ENCODE data around the gene KLK6. TPM values are rescaled to one million over a fixed set of nuclear protein-coding genes. Genes with fewer than 3 reads are reported as not detected.

Gene KLK6
- total and polyA plus RNA-seq, 4 donors, result not detected

DNA sequence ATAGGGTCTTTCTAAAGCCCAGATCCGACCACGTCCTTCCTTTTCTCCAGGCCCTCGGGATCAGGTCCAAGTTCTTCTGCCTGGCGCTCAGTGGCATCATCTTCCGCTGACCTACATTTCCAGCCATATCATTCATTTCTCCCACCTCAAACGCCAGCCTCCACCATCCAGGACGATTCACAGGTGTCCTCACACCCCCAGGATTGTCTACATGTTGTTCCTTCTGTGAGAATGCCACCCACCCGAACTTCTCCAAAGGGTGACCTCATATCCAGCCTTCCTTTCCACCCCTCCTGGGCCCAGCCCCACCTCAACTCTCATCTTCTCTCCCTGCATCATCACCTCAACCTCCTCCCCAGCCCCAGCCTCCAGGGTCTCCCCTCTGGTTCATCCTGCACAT lies 11.8 kb downstream of the KLK6 start:
- Histone ChIP-seq H3K36me3 (ENCODE audit: control insufficient read depth in 4 of 4, insufficient read depth in 3 of 4, low read depth in 1 of 4, low read length in 3 of 4) (no peaks in the 10 kb centered on the region), H3K27ac (ENCODE audit: low read depth in 1 of 2, low read length in 2 of 2) (no peak overlapping the region), H3K4me3 (ENCODE audit: low read depth in 1 of 3, low read length in 3 of 3) (no peak overlapping the region), H3K27me3 (ENCODE audit: control insufficient read depth in 4 of 4, insufficient read depth in 4 of 4, low read length in 3 of 4) (peaks cover 0 to 5% (median 1%) of the 10 kb centered on the region in 4 donors), H3K4me1 (ENCODE audit: control insufficient read depth in 4 of 4, insufficient read depth in 4 of 4, low read length in 3 of 4) (no peaks in the 10 kb centered on the region), H3K9ac (ENCODE audit: low read depth in 1 of 2, low read length in 2 of 2) (no peak overlapping the region), H3K9me3 (ENCODE audit: control insufficient read depth in 4 of 4, low read length in 3 of 4) (peaks cover 0 to 7% (median 0%) of the 10 kb centered on the region in 4 donors)
- no peak for DNase-seq (ENCODE audit: low spot score)
- no peak for TF ChIP-seq TAF1 (conservative IDR thresholded peaks at IDR 0.05)
- no peak for TF ChIP-seq HNF4A (conservative IDR thresholded peaks at IDR 0.05)
- no peak for TF ChIP-seq RAD21 (IDR thresholded peaks at IDR 0.05)
- TF ChIP-seq, protein P1, sequence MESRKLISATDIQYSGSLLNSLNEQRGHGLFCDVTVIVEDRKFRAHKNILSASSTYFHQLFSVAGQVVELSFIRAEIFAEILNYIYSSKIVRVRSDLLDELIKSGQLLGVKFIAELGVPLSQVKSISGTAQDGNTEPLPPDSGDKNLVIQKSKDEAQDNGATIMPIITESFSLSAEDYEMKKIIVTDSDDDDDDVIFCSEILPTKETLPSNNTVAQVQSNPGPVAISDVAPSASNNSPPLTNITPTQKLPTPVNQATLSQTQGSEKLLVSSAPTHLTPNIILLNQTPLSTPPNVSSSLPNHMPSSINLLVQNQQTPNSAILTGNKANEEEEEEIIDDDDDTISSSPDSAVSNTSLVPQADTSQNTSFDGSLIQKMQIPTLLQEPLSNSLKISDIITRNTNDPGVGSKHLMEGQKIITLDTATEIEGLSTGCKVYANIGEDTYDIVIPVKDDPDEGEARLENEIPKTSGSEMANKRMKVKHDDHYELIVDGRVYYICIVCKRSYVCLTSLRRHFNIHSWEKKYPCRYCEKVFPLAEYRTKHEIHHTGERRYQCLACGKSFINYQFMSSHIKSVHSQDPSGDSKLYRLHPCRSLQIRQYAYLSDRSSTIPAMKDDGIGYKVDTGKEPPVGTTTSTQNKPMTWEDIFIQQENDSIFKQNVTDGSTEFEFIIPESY (IDR thresholded peaks at IDR 0.05), result no peak
- no peak for TF ChIP-seq SP1 (IDR thresholded peaks at IDR 0.05)
- TF ChIP-seq, protein P2, sequence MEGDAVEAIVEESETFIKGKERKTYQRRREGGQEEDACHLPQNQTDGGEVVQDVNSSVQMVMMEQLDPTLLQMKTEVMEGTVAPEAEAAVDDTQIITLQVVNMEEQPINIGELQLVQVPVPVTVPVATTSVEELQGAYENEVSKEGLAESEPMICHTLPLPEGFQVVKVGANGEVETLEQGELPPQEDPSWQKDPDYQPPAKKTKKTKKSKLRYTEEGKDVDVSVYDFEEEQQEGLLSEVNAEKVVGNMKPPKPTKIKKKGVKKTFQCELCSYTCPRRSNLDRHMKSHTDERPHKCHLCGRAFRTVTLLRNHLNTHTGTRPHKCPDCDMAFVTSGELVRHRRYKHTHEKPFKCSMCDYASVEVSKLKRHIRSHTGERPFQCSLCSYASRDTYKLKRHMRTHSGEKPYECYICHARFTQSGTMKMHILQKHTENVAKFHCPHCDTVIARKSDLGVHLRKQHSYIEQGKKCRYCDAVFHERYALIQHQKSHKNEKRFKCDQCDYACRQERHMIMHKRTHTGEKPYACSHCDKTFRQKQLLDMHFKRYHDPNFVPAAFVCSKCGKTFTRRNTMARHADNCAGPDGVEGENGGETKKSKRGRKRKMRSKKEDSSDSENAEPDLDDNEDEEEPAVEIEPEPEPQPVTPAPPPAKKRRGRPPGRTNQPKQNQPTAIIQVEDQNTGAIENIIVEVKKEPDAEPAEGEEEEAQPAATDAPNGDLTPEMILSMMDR (IDR thresholded peaks at IDR 0.05; ENCODE audit: low read depth, low read length, missing input control), result no peak
- TF ChIP-seq, protein P3, sequence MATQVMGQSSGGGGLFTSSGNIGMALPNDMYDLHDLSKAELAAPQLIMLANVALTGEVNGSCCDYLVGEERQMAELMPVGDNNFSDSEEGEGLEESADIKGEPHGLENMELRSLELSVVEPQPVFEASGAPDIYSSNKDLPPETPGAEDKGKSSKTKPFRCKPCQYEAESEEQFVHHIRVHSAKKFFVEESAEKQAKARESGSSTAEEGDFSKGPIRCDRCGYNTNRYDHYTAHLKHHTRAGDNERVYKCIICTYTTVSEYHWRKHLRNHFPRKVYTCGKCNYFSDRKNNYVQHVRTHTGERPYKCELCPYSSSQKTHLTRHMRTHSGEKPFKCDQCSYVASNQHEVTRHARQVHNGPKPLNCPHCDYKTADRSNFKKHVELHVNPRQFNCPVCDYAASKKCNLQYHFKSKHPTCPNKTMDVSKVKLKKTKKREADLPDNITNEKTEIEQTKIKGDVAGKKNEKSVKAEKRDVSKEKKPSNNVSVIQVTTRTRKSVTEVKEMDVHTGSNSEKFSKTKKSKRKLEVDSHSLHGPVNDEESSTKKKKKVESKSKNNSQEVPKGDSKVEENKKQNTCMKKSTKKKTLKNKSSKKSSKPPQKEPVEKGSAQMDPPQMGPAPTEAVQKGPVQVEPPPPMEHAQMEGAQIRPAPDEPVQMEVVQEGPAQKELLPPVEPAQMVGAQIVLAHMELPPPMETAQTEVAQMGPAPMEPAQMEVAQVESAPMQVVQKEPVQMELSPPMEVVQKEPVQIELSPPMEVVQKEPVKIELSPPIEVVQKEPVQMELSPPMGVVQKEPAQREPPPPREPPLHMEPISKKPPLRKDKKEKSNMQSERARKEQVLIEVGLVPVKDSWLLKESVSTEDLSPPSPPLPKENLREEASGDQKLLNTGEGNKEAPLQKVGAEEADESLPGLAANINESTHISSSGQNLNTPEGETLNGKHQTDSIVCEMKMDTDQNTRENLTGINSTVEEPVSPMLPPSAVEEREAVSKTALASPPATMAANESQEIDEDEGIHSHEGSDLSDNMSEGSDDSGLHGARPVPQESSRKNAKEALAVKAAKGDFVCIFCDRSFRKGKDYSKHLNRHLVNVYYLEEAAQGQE (IDR thresholded peaks at IDR 0.05), result no peak
- no peak for TF ChIP-seq NR2F2 (IDR thresholded peaks at IDR 0.05)
- no peak for TF ChIP-seq FOXA1 (IDR thresholded peaks at IDR 0.05)
- no peak for TF ChIP-seq FOXA2 (IDR thresholded peaks at IDR 0.05)
- no peak for TF ChIP-seq GABPA (IDR thresholded peaks at IDR 0.05 in 1 of 2, conservative IDR thresholded peaks at IDR 0.05 in 1 of 2)
- TF ChIP-seq, protein P4, sequence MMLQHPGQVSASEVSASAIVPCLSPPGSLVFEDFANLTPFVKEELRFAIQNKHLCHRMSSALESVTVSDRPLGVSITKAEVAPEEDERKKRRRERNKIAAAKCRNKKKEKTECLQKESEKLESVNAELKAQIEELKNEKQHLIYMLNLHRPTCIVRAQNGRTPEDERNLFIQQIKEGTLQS (IDR thresholded peaks at IDR 0.05), result no peak
- TF ChIP-seq RXRA (IDR thresholded peaks at IDR 0.05), result no peak
- TF ChIP-seq EGR1 (IDR thresholded peaks at IDR 0.05; ENCODE audit: low read depth in 2 of 2), result no peak
- TF ChIP-seq, protein P5, sequence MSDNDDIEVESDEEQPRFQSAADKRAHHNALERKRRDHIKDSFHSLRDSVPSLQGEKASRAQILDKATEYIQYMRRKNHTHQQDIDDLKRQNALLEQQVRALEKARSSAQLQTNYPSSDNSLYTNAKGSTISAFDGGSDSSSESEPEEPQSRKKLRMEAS (IDR thresholded peaks at IDR 0.05), result no peak
- WGBS, result 64% methylated on average over 8 of the region's 8 CpGs

DNA sequence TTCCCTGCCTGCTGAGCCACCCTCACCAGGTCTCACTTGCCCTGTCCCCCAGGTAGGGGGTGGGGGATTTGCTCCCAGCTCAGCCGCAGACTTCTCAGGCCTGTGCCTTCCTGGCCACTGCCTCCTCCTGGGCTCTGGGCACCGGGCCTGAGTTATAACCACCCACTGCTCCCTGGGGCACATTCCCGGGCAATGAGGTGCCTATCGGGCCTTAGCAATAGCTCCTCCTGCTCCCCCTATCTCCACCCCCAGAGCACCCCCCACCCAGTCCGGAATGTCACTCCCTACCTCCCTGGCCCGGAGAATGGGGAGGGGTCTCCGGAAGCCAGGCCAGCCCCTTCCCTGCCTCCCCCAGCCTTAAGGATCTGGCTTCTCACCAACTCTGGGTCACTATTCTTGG lies 16.5 kb downstream of the KLK6 start, which contains the start of gene KLK5:
Gene KLK5, minus strand, starts transcription at position 129 of the 400 bp plus-strand sequence. CDS start 381 bp downstream, outside the sequence.
- no peaks in the 10 kb centered on the region for H3K36me3 ChIP-seq (ENCODE audit: control insufficient read depth in 4 of 4, insufficient read depth in 3 of 4, low read depth in 1 of 4, low read length in 3 of 4)
- no peaks in the 10 kb centered on the region for H3K9me3 ChIP-seq (ENCODE audit: control insufficient read depth in 4 of 4, low read length in 3 of 4)
- H3K27ac ChIP-seq (ENCODE audit: low read depth in 1 of 2, low read length in 2 of 2), result no peak within 1 kb of the TSS
- DNase-seq (ENCODE audit: low spot score), result no peak
- WGBS, result 15% methylated on average over 7 of the region's 7 CpGs
- H3K4me3 ChIP-seq (ENCODE audit: low read depth in 1 of 3, low read length in 3 of 3), result no peak within 1 kb of the TSS
- no peak within 1 kb of the TSS for H3K9ac ChIP-seq (ENCODE audit: low read depth in 1 of 2, low read length in 2 of 2)
- peaks cover 0 to 5% (median 2%) of the 10 kb centered on the region in 4 donors for H3K27me3 ChIP-seq (ENCODE audit: control insufficient read depth in 4 of 4, insufficient read depth in 4 of 4, low read length in 3 of 4)
- H3K4me1 ChIP-seq (ENCODE audit: control insufficient read depth in 4 of 4, insufficient read depth in 4 of 4, low read length in 3 of 4), result no peaks in the 10 kb centered on the region
- TF ChIP-seq SP1 (IDR thresholded peaks at IDR 0.05) (no peak), TAF1 (conservative IDR thresholded peaks at IDR 0.05) (no peak), EGR1 (IDR thresholded peaks at IDR 0.05; ENCODE audit: low read depth in 2 of 2) (no peak), YY1 (IDR thresholded peaks at IDR 0.05) (no peak), NR2F2 (IDR thresholded peaks at IDR 0.05) (no peak), FOXA2 (IDR thresholded peaks at IDR 0.05) (no peak), HNF4G (IDR thresholded peaks at IDR 0.05) (no peak), HNF4A (conservative IDR thresholded peaks at IDR 0.05) (no peak), FOXA1 (IDR thresholded peaks at IDR 0.05) (no peak), RAD21 (IDR thresholded peaks at IDR 0.05) (no peak)
- TF ChIP-seq, protein P3 (IDR thresholded peaks at IDR 0.05), result no peak
- TF ChIP-seq, protein P5 (IDR thresholded peaks at IDR 0.05), result no peak
- TF ChIP-seq, protein P4 (IDR thresholded peaks at IDR 0.05), result no peak

Measured in liver (tissue), 9 donors.